ENCODE data around the gene PDE6B.
A peak's percentile ranks its signal among the peaks of the same experiment; 100 is the strongest.
"Not testable (repeated sequence)": the region's sequence is repeated elsewhere in the genome, so short reads cannot be mapped to it uniquely, and the experiment has no call there.

Gene PDE6B

DNA sequence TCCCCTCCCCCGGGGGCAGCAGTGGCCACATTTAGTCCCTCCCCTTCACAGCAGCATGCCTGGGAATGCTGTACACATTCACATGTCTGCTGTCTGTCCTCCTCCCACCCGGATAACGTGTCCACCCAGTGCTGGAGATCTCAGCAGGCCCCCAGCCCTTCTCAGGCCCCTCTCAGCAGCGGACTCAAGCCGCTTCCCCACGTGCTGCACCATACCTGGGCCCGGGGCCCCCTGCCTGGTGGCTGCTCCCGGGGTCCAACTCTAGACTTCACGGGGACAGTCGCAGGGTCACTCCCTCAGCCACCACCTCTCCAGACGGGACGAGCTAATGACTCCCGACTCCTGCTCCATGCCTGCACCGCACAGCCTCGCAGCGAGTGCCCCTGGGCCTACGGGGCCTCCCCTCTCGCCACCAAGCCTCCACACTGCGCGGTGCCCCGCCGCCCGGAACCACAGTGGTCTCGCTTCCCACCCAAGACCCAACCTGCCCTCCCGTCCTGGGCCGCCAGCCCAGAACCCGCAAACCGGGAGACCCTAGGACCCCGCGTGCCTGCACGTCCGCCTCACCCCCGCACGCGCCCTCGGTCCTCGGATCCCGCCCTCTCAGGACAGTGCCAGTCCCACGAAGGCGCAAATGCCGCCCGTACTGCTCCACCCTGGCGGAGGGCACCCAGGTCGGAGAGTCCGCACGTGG is 79.0 kb downstream of the PDE6B start:
- no peak for DNase-seq (ENCODE audit: low spot score)

DNA sequence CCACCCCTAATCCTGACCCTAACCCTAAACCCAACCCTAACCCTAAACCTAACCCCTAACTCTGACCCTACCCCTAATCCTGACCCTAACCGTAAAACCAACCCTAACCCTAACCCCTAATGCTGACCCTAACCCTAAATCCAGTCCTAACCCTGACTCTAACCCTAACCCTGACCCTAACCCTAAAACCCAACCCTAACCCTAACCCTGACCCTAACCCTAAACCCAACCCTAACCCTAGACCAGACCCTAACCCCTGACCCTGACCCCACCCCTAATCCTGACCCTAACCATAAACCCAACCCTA is 79.6 kb downstream of the PDE6B start:
- no peak for DNase-seq (ENCODE audit: low spot score)

DNA sequence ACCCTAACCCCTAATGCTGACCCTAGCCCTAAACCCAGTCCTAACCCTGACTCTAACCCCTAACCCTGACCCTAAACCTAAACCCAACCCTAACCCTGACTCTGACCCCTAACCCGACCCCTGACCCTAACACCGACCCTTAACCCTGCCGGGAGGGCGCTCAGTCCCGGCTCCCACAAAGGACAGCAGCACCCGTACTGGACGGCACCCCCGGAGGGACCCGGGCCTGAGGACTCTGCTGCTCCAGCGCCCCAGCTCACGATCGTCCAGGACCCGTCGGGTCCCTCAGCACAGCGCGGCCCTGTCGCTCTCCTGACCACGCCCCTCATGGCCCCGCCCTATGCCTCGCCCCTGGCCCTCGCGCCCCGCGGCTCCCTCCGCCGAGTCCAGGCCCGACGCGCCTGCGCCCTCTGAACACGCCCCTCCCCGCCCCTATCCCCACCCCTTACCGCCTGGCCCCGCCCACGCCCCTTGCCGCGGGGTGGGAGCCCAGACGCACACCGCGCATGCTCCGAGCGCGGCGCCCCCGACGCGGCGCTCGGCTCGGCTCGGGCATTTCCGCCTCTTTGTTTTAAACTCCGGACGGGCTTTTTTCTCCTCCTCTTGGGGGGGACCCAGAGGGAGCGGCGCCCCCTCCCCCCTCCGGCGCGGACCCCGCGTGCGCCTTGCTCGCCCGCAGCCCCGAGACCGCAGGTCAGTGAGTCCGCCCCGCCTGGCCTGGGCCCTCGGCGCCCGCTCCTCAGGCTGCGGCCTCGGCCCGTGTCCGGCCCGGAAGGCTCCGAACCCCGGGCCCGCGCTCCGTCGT is 80.1 kb downstream of the PDE6B start, which contains the start of gene PCGF3:
PCGF3 (plus strand) TSS at position 555 of the 805 bp plus-strand sequence. CDS start 27,849 bp downstream, outside the sequence.
- peak; percentile 91 for DNase-seq (ENCODE audit: low spot score)

DNA sequence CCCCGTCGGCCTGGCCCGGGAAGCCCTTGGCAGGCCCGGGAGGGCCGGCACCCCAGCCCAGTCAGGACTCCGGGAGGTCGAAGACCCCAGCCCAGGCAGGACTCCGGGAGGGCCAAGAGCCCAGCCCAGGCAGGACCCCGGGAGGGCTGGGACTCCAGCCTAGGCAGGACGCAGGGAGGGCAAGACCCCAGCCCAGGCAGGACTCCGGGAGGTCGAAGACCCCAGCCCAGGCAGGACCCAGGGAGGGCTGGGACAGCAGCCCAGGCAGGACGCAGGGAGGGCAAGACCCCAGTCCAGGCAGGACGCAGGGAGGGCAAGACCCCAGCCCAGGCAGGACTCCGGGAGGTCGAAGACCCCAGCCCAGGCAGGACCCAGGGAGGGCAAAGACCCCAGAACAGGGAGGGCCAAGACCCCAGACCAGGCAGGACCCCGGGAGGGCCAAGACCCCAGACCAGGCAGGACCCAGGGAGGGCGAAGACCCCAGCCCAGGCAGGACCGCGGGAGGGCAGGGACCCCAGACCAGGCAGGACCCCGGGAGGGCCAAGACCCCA is 80.8 kb downstream of the PDE6B start:
- not testable (repeated sequence) for DNase-seq (ENCODE audit: low spot score)

DNA sequence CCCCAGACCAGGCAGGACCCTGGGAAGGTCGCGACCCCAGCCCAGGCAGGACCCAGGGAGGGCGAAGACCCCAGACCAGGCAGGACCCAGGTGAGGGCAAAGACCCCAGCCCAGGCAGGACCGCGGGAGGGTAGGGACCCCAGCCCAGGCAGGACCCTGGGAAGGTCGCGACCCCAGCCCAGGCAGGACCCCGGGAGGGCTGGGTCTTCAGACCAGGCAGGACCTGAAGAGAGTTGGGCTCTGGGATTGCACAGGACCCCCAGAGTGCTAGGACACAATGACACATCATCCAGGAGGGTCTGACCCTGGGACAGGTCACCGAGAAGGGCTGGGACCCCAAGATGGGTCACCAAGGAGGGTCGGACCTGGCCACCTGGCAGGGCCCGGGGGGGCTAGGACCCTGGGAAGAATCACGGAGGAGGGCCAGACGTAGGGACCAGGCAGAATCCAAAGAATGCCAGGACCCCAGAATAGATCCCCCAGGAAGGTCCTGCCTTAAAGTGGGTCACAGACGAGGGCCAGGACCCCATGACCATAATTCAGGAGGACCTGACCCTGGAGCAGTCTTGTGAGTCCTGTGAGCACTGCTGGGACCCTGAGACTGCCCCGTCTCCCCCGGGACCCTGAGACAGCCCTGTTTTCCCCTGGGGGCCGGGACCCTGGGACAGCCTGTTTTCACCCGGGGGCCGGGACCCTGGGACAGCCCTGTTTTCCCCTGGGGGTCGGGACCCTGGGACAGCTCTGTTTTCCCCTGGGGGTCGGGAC is 81.6 kb downstream of the PDE6B start:
- no peak for DNase-seq (ENCODE audit: low spot score)

DNA sequence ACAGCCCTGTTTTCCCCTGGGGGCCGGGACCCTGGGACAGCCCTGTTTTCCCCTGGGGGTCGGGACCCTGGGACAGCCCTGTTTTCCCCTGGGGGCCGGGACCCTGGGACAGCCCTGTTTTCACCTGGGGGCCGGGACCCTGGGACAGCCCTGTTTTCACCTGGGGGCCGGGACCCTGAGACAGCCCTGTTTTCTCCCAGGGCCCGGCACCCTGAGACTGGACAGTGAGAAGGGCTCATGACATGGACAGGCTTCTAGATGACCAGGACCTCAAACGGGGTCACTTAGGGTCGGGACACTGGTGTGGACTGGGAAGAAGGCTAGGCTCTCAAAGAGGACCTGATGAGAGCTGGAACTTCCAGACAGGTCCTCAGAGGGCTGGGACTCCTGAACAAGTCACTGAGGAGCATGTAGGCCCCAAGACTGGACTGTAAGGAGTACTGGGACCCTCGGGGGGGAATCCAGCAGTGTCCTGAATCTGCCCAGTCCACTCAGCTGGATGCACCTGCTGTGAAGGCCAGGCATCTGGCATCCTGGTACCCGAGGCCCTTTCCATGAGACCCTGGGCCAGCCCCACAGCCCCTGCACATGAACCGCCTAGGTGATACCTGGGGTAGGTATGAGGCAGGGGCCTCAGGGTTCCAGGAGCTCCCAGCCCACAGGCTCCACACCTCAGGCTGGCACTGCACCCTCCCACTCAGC is 82.7 kb downstream of the PDE6B start:
- DNase-seq (ENCODE audit: low spot score): no peak

DNA sequence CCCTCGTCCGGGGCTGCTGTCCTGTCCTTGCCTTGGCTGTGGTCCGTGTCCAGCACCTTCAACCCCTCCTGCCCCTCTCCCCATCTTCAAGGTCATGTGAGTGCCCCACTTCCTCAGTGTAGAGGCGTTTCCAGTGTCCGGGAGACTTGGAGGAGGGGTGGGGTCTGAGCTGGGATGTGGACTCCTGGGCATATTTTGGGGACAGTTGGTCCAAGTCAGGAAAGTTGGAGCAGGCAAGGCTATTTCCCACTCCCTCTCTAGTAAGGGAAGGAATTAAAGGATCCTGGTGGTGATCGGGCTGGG is 83.2 kb downstream of the PDE6B start:
- DNase-seq (ENCODE audit: low spot score): no peak

DNA sequence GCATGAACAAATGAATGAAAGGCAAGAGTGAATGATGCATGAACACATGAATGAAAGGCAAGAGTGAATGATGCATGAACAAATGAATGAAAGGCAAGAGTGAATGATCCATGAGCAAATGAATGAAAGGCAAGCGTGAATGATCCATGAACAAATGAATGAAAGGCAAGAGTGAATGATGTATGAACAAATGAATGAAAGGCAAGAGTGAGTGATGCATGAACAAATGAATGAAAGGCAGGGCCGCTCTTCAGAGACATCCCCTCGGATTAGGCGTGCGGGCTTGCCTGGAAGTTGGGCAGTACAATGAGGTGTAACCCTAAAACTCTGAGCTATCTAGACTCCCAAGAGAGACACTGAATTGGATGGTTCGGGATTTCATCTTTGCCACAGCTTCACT is 84.0 kb downstream of the PDE6B start:
- DNase-seq (ENCODE audit: low spot score): no peak

DNA sequence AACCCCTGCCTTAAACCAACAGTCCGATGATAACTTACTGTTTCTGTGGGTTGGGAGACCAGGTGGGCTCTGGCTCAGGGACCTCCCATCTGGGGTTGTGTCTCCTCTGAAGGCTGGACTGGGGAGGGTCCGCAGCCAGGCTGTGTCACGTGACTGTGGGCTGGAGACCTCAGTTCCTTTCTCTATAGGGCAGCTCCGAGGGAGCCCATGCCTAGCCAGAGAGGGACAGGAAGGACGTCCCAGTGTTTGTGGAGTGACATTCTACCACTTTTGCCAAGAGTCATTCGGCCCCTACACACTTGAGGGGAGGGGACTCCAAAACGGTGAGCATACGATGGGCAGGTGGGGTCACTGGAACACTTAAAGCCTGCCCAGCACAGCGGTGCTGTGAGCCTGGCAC is 84.7 kb downstream of the PDE6B start:
- no peak for DNase-seq (ENCODE audit: low spot score)

DNA sequence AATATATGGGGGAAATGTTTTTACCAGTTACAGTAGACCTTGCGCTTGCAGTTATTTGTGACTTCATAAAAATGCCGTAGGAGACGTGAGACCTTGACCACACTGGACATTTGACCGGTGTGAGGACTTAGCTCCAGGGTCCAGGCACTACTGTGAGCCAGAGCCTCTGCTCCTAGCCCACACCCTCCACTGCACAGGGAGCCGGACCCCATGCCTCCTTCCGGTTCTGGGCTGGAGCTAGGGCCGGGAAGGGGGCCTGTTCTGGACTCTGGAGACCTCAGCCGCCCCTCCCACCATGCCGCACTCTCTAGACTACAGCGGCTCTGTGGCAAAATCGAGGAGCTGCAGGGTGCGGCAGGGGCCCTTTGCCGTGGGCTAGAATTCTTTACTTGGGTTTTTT is 85.5 kb downstream of the PDE6B start:
- no peak for DNase-seq (ENCODE audit: low spot score)

DNA sequence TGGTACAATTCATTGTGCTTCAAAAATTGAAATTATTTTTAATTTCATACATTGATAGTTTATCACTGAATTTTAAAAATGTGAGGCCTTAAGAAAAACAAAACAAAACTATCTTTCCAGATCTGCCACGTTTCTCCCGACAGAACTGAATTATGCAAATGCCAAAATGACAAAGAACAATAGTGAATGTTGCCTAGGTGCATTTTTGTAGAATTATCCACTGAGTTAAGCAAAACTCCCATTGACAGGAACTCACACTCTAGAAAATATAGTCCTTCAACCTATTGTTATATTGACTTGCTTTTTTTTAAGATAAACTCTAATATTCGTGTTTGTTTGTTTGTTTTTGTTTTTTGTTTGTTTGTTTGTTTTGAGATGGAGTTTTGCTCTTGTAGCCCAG is 86.7 kb downstream of the PDE6B start:
- DNase-seq (ENCODE audit: low spot score): no peak

DNA sequence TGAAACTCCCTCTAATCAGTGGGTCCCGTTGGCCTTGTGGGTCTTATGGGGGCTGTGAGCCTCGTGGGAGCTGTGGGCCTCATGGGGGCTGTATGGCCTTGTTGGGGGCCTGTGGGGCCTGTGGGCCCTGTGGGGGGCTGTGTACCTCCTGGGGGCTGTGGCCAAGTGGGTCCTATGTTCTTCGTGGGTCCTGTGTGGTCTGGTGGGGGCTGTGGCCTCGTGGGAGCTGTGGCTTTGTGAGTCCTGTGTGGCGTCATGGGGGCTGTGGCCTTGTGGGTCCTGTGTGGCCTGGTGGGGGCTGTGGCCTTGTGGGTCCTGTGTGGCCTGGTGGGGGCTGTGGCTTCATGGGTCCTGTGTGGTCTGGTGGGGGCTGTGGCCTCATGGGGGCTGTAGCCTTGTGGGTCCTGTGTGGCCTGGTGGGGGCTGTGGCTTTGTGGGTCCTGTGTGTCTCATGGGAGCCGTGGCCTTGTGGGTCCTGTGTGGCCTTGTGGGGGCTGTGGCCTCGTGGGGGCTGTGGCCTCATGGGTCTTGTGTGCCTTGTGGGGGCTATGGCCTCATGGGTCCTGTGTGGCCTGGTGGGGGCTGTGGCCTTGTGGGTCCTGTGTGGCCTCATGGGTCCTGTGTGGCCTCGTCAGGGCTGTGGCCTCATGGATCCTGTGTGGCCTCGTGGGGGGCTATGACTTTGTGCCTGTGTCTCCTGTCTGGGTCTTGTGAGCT is 87.7 kb downstream of the PDE6B start:
- no peak for DNase-seq (ENCODE audit: low spot score)

DNA sequence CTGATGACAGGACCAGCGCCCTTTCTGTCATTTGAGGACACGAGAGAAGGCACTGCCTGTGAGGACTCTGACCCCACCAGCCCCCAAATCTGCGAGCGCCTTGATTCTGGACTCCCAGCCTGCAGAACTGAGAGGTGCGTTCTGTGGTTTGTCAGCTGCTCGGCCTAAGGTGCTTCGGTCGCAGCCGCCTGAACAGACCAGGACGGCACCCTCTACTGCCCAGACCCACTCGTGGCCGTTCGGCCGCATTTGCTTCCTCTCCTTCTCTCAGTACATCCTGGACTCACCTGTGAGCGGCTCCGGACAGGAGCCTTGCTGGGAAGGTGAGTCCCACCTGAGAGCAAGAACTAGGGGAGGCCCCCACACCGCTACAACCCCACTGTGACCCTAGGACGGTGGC is 88.7 kb downstream of the PDE6B start:
- DNase-seq (ENCODE audit: low spot score): no peak

DNA sequence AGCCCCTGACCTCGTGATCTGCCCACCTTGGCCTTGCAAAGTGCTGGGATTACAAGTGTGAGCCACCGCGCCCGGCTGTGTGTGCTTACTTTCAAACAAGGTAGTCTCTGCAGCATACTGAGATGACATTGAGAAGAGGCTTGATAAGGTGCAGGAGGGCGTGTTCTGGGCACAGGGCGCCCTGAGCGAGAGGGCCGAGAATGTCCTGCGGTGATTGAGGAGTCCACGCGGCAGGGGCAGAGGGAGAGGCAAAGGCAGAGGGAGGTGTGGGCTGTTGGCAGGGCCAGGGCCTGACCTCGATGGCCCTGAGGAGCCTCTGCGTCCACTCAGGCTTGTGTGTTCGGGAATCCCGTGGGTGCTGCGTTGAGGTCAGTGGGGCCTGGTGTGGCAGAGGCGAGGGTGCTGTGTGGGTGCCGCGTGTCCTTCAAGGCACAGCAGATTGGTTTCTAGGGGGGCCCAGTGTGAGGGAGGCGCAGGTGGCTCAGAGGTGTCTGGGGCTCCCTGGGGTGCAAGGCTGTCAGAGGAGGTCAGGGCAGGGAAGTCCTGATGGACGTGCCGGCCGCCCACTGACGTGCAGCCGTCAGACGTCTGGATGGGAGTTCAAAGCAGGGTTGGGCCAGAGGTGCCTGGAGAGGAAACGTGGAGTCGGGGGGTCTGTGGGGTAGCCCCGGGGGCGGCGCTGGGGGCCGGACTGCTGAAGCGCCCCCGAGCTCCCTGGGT is 92.4 kb downstream of the PDE6B start:
- no peak for DNase-seq (ENCODE audit: low spot score)

DNA sequence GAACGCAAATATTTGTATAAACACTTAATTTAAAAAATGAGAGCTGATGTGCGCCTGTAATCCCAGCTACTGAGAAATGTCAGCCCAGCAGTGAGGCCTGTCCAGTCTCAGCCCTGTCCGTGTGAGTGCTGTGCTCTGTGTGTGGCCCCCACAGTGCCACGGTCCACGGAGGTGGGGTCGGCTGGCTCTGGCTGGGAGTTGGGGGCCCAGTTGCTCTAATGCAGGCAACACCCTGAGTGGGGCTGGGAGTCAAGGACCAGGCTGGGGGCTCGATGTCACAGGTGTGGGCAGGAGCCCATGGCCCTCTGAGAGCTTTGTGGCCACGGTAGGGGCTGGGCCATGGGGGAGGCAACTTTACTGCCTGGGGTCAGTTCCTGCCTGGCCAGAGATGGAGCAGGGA is 93.1 kb downstream of the PDE6B start:
- DNase-seq (ENCODE audit: low spot score): no peak
